HCT116 (cell line): ENCODE results near the gene CHID1. TPM values are rescaled to one million over a fixed set of nuclear protein-coding genes. Genes with fewer than 3 reads are reported as not detected.

Source experiments
- ATAC-seq: fragments of 200-7000 bp; cut with Tn5 transposase; 2 replicates; pipeline ENCODE4 v1.9.1; 2020; ENCODE audit warnings: mild to moderate bottlenecking, moderate library complexity
- BruUV-seq: library from RNA; stranded (reverse); fragments of 400-500 nt; replicated peaks from 2 replicates; lab custom pipeline; 2021; lab: Mats Ljungman, UMichigan
- CTCF ChIA-PET: fragments of 300-600 bp; sonication (Branson Sonifier 250); formaldehyde crosslinking; loops from one replicate; lab custom pipeline; 2021; ENCODE audit warnings: antibody characterized with exemption; lab: Charles Lee
- POLR2A ChIA-PET: fragments of 300-600, 350-600 bp; sonication (Branson Sonifier 250); formaldehyde crosslinking; loops from one replicate; lab custom pipeline; 2021; ENCODE audit warnings: antibody characterized with exemption; lab: Charles Lee
- RAD21 ChIA-PET, 2 experiments: fragments of 300-600 bp; sonication (Branson Sonifier 250); formaldehyde crosslinking; loops; one replicate each; lab custom pipeline; 2023; ENCODE audit warnings: low total read pairs in 2 of 2; ENCODE audit not compliant: uncharacterized antibody in 2 of 2, unreplicated experiment in 2 of 2, low non-redundant PET in 1 of 2; lab: Charles Lee
- DNase-seq: peaks from one replicate; pipeline ENCODE4 v3.0.0-alpha.2; 2010; ENCODE audit warnings: low read depth, low spot score
- H2AFZ ChIP-seq: fragments of 200-600 bp; shearing (Covaris generic), sonication (generic); 2 replicates; pipeline ENCODE4 v1.6.1; 2017; ENCODE audit warnings: low read depth, mixed run types, mixed read lengths, antibody characterized with exemption, low read length; ENCODE audit not compliant: poor library complexity, severe bottlenecking
- H3K27ac ChIP-seq: 2 replicates; pipeline ENCODE4 v1.5.1; 2012; ENCODE audit warnings: low read depth, low read length
- H3K27me3 ChIP-seq: fragments of 200-600 bp; sonication (generic); 2 replicates; pipeline ENCODE4 v1.6.1; 2016; ENCODE audit warnings: mixed run types, low read length, mixed read lengths; ENCODE audit not compliant: insufficient read depth
- H3K36me3 ChIP-seq, 2 experiments: fragments of 200-500 bp in 1 of 2; fragments of 200-600 bp in 1 of 2; sonication (Bioruptor generic) in 1 of 2; sonication (generic) in 1 of 2; 2 replicates each; pipeline versions ENCODE4 v1.5.1 to v1.6.1; 2014 to 2016; ENCODE audit warnings: low read length in 2 of 2, inconsistent platforms in 1 of 2, mixed read lengths in 1 of 2, mixed run types in 1 of 2; ENCODE audit not compliant: insufficient read depth in 2 of 2, control insufficient read depth in 1 of 2
- H3K4me1 ChIP-seq, 2 experiments: fragments of 200-600 bp in 1 of 2; sonication (generic) in 1 of 2; 2 replicates each; pipeline versions ENCODE4 v1.5.1 to v1.6.1; 2012 to 2017; ENCODE audit warnings: low read length in 2 of 2, inconsistent platforms in 1 of 2, mild to moderate bottlenecking in 1 of 2, mixed read lengths in 1 of 2, mixed run types in 1 of 2, moderate library complexity in 1 of 2; ENCODE audit not compliant: insufficient read depth in 2 of 2, control insufficient read depth in 1 of 2
- H3K4me2 ChIP-seq: fragments of 200-600 bp; sonication (generic); 2 replicates; pipeline ENCODE4 v1.6.1; 2017; ENCODE audit warnings: mixed run types, low read length, mixed read lengths
- H3K4me3 ChIP-seq, 2 experiments: fragments of 200-600 bp in 1 of 2; sonication (generic) in 1 of 2; replicated peaks in 1 of 2; 2 replicates each; pipeline ENCODE4 v1.5.1; 2011 to 2016; ENCODE audit warnings: low read length in 2 of 2, control low read depth in 1 of 2, low read depth in 1 of 2, mild to moderate bottlenecking in 1 of 2, mixed read lengths in 1 of 2, mixed run types in 1 of 2
- H3K79me2 ChIP-seq: fragments of 200-600 bp; sonication (generic); 2 replicates; pipeline ENCODE4 v1.6.1; 2017; ENCODE audit warnings: mild to moderate bottlenecking, mixed run types, low read length, moderate library complexity, mixed read lengths; ENCODE audit not compliant: insufficient read depth
- H3K9ac ChIP-seq: fragments of 200-600 bp; sonication (generic); 2 replicates; pipeline ENCODE4 v1.6.1; 2016; ENCODE audit warnings: low read length, mixed read lengths
- H3K9me2 ChIP-seq: fragments of 200-600 bp; sonication (generic), shearing (Covaris generic); 2 replicates; pipeline ENCODE4 v1.6.1; 2017; ENCODE audit warnings: mixed run types, mild to moderate bottlenecking, moderate library complexity; ENCODE audit not compliant: insufficient read depth
- H3K9me3 ChIP-seq, 2 experiments: fragments of 200-500 bp in 1 of 2; fragments of 200-600 bp in 1 of 2; sonication (Bioruptor generic) in 1 of 2; sonication (generic) in 1 of 2; 2 replicates each; pipeline ENCODE4 v1.6.1; 2014 to 2017; ENCODE audit warnings: low read length in 2 of 2, mixed read lengths in 2 of 2, inconsistent platforms in 1 of 2, low read depth in 1 of 2, mild to moderate bottlenecking in 1 of 2, mixed run types in 1 of 2, moderate library complexity in 1 of 2; ENCODE audit not compliant: control insufficient read depth in 1 of 2, insufficient read depth in 1 of 2
- H4K20me1 ChIP-seq: fragments of 200-600 bp; sonication (generic), shearing (Covaris generic); 2 replicates; pipeline ENCODE4 v1.6.1; 2017; ENCODE audit warnings: mixed run types, mild to moderate bottlenecking, moderate library complexity; ENCODE audit not compliant: insufficient read depth
- CBX3 ChIP-seq: IDR thresholded peaks from 2 replicates; pipeline ENCODE4 v1.6.1; 2012; ENCODE audit warnings: low read depth
- CEBPB ChIP-seq: IDR thresholded peaks from 2 replicates; pipeline ENCODE4 v1.6.1; 2012; ENCODE audit warnings: low read depth
- CTCF ChIP-seq, 3 experiments: fragments of 200-600 bp in 1 of 3; sonication (generic) in 1 of 3; IDR thresholded peaks in 2 of 3; conservative IDR thresholded peaks in 1 of 3; 2 replicates each; pipeline ENCODE4 v1.5.1; 2012 to 2017; ENCODE audit warnings: low read depth in 2 of 3, low read length in 2 of 3, antibody characterized with exemption in 1 of 3, borderline replicate concordance in 1 of 3, control low read depth in 1 of 3, mild to moderate bottlenecking in 1 of 3, mixed read lengths in 1 of 3, mixed run types in 1 of 3, moderate library complexity in 1 of 3; ENCODE audit not compliant: insufficient read depth in 1 of 3
- EZH2 ChIP-seq: fragments of 200-600 bp; sonication (generic); IDR thresholded peaks from 2 replicates; pipeline ENCODE4 v1.6.1; 2017; ENCODE audit warnings: antibody characterized with exemption, mixed run types
- EZH2phosphoT487 ChIP-seq: fragments of 200-600 bp; IDR thresholded peaks from 2 replicates; pipeline ENCODE4 v1.6.1; 2018; ENCODE audit warnings: antibody characterized with exemption, borderline replicate concordance
- FOSL1 ChIP-seq: IDR thresholded peaks from 2 replicates; pipeline ENCODE4 v1.6.1; 2012; ENCODE audit warnings: low read depth
- JUND ChIP-seq: IDR thresholded peaks from 2 replicates; pipeline ENCODE4 v1.6.1; 2012
- MAX ChIP-seq: IDR thresholded peaks from 2 replicates; pipeline ENCODE4 v1.6.1; 2012
- POLR2AphosphoS5 ChIP-seq: IDR thresholded peaks from 2 replicates; pipeline ENCODE4 v1.6.1; 2011; ENCODE audit warnings: mild to moderate bottlenecking, low read depth, low read length, moderate library complexity
- REST ChIP-seq: IDR thresholded peaks from 2 replicates; pipeline ENCODE4 v1.6.1; 2012; ENCODE audit warnings: low read depth
- SIN3A ChIP-seq: IDR thresholded peaks from 2 replicates; pipeline ENCODE4 v1.6.1; 2012; ENCODE audit warnings: low read depth
- SP1 ChIP-seq: IDR thresholded peaks from 2 replicates; pipeline ENCODE4 v1.6.1; 2012; ENCODE audit warnings: low read depth
- SRF ChIP-seq: IDR thresholded peaks from 2 replicates; pipeline ENCODE4 v1.6.1; 2012; ENCODE audit warnings: low read depth
- TCF7L2 ChIP-seq: IDR thresholded peaks from 2 replicates; pipeline ENCODE4 v1.7.0; 2011; ENCODE audit warnings: borderline replicate concordance, inconsistent platforms; ENCODE audit not compliant: insufficient read depth, insufficient read length; ENCODE audit errors: extremely low read depth
- YY1 ChIP-seq: IDR thresholded peaks from 2 replicates; pipeline ENCODE4 v1.6.1; 2011; ENCODE audit warnings: low read length, low read depth, moderate library complexity, mild to moderate bottlenecking; ENCODE audit not compliant: insufficient replicate concordance; ENCODE audit errors: extremely low read depth
- ZBTB33 ChIP-seq: IDR thresholded peaks from 2 replicates; pipeline ENCODE4 v1.6.1; 2011; ENCODE audit warnings: mild to moderate bottlenecking, low read length, moderate library complexity; ENCODE audit not compliant: insufficient replicate concordance; ENCODE audit errors: extremely low read depth
- ZFX ChIP-seq: fragments of 450-650 bp; IDR thresholded peaks from 2 replicates; pipeline ENCODE4 v1.6.1; 2017
- intact Hi-C: fragments of 100-400 bp; cut with micrococcal nuclease; formaldehyde crosslinking; loops from 2 replicates; pipeline ENCODE4 v1.10.0; 2022
- total RNA-seq: library from RNA; stranded (reverse); gene quantifications from one replicate; pipeline ENCODE4 v1.2.1, GENCODE V29; 2021; ENCODE audit not compliant: unreplicated experiment
- TF ChIP-seq, protein P1 (sequence below): IDR thresholded peaks from 2 replicates; pipeline ENCODE4 v1.6.1; 2012

The CHID1 gene
- total RNA-seq, 1 experiment from 2014 or later: 102 TPM

- Histone ChIP-seq H3K9me2 (no peaks in the 10 kb centered on the region), H2AFZ (no peak overlapping the region), H3K4me2 (no peak overlapping the region), H3K4me1 (peaks cover 12 to 24% of the 10 kb centered on the region in 2 experiments), H3K27ac (no peak overlapping the region), H3K36me3 (peaks cover 0 to 8% of the 10 kb centered on the region in 2 experiments; a peak in 1 of 4 replicates), H3K9ac (no peak overlapping the region), H4K20me1 (no peaks in the 10 kb centered on the region), H3K4me3 (no peak overlapping the region), H3K27me3 (no peaks in the 10 kb centered on the region), H3K79me2 (peaks cover 33% of the 10 kb centered on the region), H3K9me3 (no peaks in the 10 kb centered on the region)
- DNase-seq (no peak), ATAC-seq (no peak)
- POLR2A ChIA-PET: no interaction called here
- RAD21 ChIA-PET: no interaction called here
- TF ChIP-seq CTCF (IDR thresholded peaks at IDR 0.05 in 2 of 3, conservative IDR thresholded peaks at IDR 0.05 in 1 of 3; ENCODE audit: borderline replicate concordance in 1 of 3, insufficient read depth in 1 of 3, low read depth in 2 of 3, low read length in 2 of 3) (no peak), POLR2AphosphoS5 (no peak), EZH2phosphoT487 (no peak), CEBPB (no peak), ZBTB33 (no peak), ZFX (no peak), SP1 (no peak), EZH2 (no peak), MAX (no peak), TCF7L2 (no peak), FOSL1 (no peak), YY1 (no peak), REST (no peak), SRF (no peak), SIN3A (no peak), CBX3 (no peak), JUND (no peak)
- TF ChIP-seq, protein P1, sequence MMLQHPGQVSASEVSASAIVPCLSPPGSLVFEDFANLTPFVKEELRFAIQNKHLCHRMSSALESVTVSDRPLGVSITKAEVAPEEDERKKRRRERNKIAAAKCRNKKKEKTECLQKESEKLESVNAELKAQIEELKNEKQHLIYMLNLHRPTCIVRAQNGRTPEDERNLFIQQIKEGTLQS: no peak
- no TSS peak for BruUV-seq
- intact Hi-C loops: no loop called here
- CTCF ChIA-PET: no interaction called here
Measured at GRCh38 chr11:912266-912665, 1.7 kb upstream of the CHID1 start.
